Mesenchymal stem cell (in vitro differentiated cells and primary cell): Measurements from ENCODE around the gene WNT5B.
A peak's percentile ranks its signal among the peaks of the same experiment; 100 is the strongest.

ENCODE experiments used
- DNase-seq: peaks from one replicate; pipeline ENCODE4 v3.0.0-alpha.2; 2013
- H2AFZ ChIP-seq: one replicate; pipeline ENCODE4 v1.6.1; 2013; ENCODE audit warnings: low read depth, mild to moderate bottlenecking, control low read depth, inconsistent platforms, low read length, moderate library complexity
- H2AK5ac ChIP-seq: 2 replicates; pipeline ENCODE4 v1.6.1; 2013; ENCODE audit warnings: low read length, moderate library complexity, mild to moderate bottlenecking, inconsistent platforms; ENCODE audit not compliant: severe bottlenecking
- H2BK120ac ChIP-seq: one replicate; pipeline ENCODE4 v1.6.1; 2013; ENCODE audit warnings: low read depth, mild to moderate bottlenecking, inconsistent platforms, low read length, moderate library complexity
- H2BK12ac ChIP-seq, 2 experiments: one replicate each; pipeline ENCODE4 v1.6.1; 2013; ENCODE audit warnings: inconsistent platforms in 2 of 2, low read length in 2 of 2, mild to moderate bottlenecking in 2 of 2, moderate library complexity in 2 of 2, control low read depth in 1 of 2
- H2BK15ac ChIP-seq: one replicate; pipeline ENCODE4 v1.6.1; 2013; ENCODE audit warnings: mild to moderate bottlenecking, low read depth, inconsistent platforms; ENCODE audit not compliant: poor library complexity, severe bottlenecking
- H2BK5ac ChIP-seq: 2 replicates; pipeline ENCODE4 v1.6.1; 2013; ENCODE audit warnings: low read depth, mild to moderate bottlenecking, low read length, control low read depth, inconsistent platforms; ENCODE audit not compliant: poor library complexity, severe bottlenecking
- H3K14ac ChIP-seq, 2 experiments: one replicate each; pipeline ENCODE4 v1.6.1; 2013; ENCODE audit warnings: inconsistent platforms in 2 of 2, low read length in 2 of 2, control low read depth in 1 of 2, mild to moderate bottlenecking in 1 of 2, moderate library complexity in 1 of 2
- H3K18ac ChIP-seq, 2 experiments: one replicate each; pipeline ENCODE4 v1.6.1; 2013; ENCODE audit warnings: inconsistent platforms in 2 of 2, low read length in 2 of 2, control low read depth in 1 of 2, low read depth in 1 of 2, mild to moderate bottlenecking in 1 of 2
- H3K23ac ChIP-seq, 2 experiments: one replicate each; pipeline ENCODE4 v1.6.1; 2013; ENCODE audit warnings: inconsistent platforms in 2 of 2, low read length in 2 of 2, mild to moderate bottlenecking in 2 of 2, moderate library complexity in 2 of 2, control low read depth in 1 of 2
- H3K27ac ChIP-seq: 2 replicates; pipeline ENCODE4 v1.5.1; 2013; ENCODE audit warnings: mild to moderate bottlenecking, moderate library complexity, low read length, control low read depth, inconsistent platforms; ENCODE audit not compliant: poor library complexity, severe bottlenecking
- H3K27me3 ChIP-seq, 2 experiments: 2 replicates each; pipeline versions ENCODE4 v1.6.1 to v1.7.0; 2013; ENCODE audit warnings: low read length in 2 of 2, mild to moderate bottlenecking in 2 of 2, moderate library complexity in 2 of 2, control low read depth in 1 of 2, inconsistent platforms in 1 of 2; ENCODE audit not compliant: control insufficient read depth in 1 of 2, insufficient read depth in 1 of 2
- H3K36me3 ChIP-seq, 2 experiments: 2 replicates each; pipeline versions ENCODE4 v1.6.1 to v1.7.0; 2013; ENCODE audit warnings: low read length in 2 of 2, control low read depth in 1 of 2, inconsistent platforms in 1 of 2, low read depth in 1 of 2, mild to moderate bottlenecking in 1 of 2; ENCODE audit not compliant: insufficient read depth in 2 of 2, control insufficient read depth in 1 of 2
- H3K4ac ChIP-seq, 2 experiments: one replicate each; pipeline ENCODE4 v1.6.1; 2013; ENCODE audit warnings: inconsistent platforms in 2 of 2, low read length in 2 of 2, mild to moderate bottlenecking in 2 of 2, moderate library complexity in 2 of 2, control low read depth in 1 of 2, low read depth in 1 of 2
- H3K4me1 ChIP-seq: 2 replicates; pipeline ENCODE4 v1.6.1; 2013; ENCODE audit warnings: low read depth, low read length, control low read depth; ENCODE audit not compliant: control insufficient read depth, insufficient read depth
- H3K4me2 ChIP-seq: 2 replicates; pipeline ENCODE4 v1.6.1; 2013; ENCODE audit warnings: low read length, mild to moderate bottlenecking, inconsistent platforms; ENCODE audit not compliant: poor library complexity, severe bottlenecking
- H3K4me3 ChIP-seq, 2 experiments: 2 replicates each; pipeline versions ENCODE4 v1.5.1 to v1.7.0; 2013; ENCODE audit warnings: low read length in 2 of 2, mild to moderate bottlenecking in 2 of 2, control low read depth in 1 of 2, low read depth in 1 of 2; ENCODE audit not compliant: insufficient read depth in 1 of 2
- H3K79me1 ChIP-seq: replicated peaks from 2 replicates; pipeline ENCODE4 v1.6.1; 2013; ENCODE audit warnings: mild to moderate bottlenecking, control low read depth, low read length, inconsistent platforms; ENCODE audit not compliant: poor library complexity, severe bottlenecking
- H3K9ac ChIP-seq: 2 replicates; pipeline ENCODE4 v1.7.0; 2013; ENCODE audit warnings: mild to moderate bottlenecking, low read length, moderate library complexity
- H3K9me3 ChIP-seq: 2 replicates; pipeline ENCODE4 v1.7.0; 2013; ENCODE audit warnings: mild to moderate bottlenecking, low read length; ENCODE audit not compliant: control insufficient read depth
- H4K8ac ChIP-seq: one replicate; pipeline ENCODE4 v1.6.1; 2013; ENCODE audit warnings: inconsistent platforms, mild to moderate bottlenecking, low read length, moderate library complexity
- H4K91ac ChIP-seq: one replicate; pipeline ENCODE4 v1.6.1; 2013; ENCODE audit warnings: mild to moderate bottlenecking, low read length, inconsistent platforms
- WGBS: methylation state at CpG from one replicate; pipeline ENCODE4 v1.1.7; 2013; ENCODE audit warnings: mixed read lengths; 5-methylcytosine and 5-hydroxymethylcytosine counted together

The WNT5B gene

GRCh38 chr12:1630827-1631591 is 2.0 kb downstream of the WNT5B start:
- peak overlapping the region; percentile 96 for H3K4me2 ChIP-seq
- no peak overlapping the region for H2BK5ac ChIP-seq

GRCh38 chr12:1632702-1633101 is 3.7 kb downstream of the WNT5B start:
- Histone ChIP-seq H3K4me3 (no peak overlapping the region), H3K4me2 (no peak overlapping the region), H2BK15ac (no peak overlapping the region), H3K27ac (no peak overlapping the region), H3K18ac (no peak overlapping the region), H2BK120ac (no peak overlapping the region), H4K8ac (no peak overlapping the region), H3K36me3 (peaks cover 11 to 48% of the 10 kb centered on the region in 2 experiments), H3K9ac (no peak overlapping the region), H3K27me3 (peaks cover 0 to 8% of the 10 kb centered on the region in 2 experiments), H2AFZ (no peak overlapping the region), H2BK12ac (no peak overlapping the region), H4K91ac (no peak overlapping the region), H3K4me1 (peaks cover 27% of the 10 kb centered on the region), H2AK5ac (no peak overlapping the region), H3K4ac (no peak overlapping the region), H3K23ac (no peak overlapping the region), H2BK5ac (no peak overlapping the region), H3K14ac (no peak overlapping the region), H3K79me1 (peaks cover 11% of the 10 kb centered on the region), H3K9me3 (no peaks in the 10 kb centered on the region)
- DNase-seq, result no peak
- WGBS, result 85% methylated on average over 14 of the region's 14 CpGs

More at GRCh38 chr12:1630827-1631591, 2.0 kb downstream of the WNT5B start:
- Histone ChIP-seq H2AK5ac (peak overlapping the region; percentile 2), H4K8ac (no peak overlapping the region), H3K36me3 (peaks cover 15 to 51% of the 10 kb centered on the region in 2 experiments), H3K14ac (no peak overlapping the region), H3K4ac (no peak overlapping the region), H2BK12ac (no peak overlapping the region), H2AFZ (no peak overlapping the region), H3K27me3 (peaks cover 0 to 8% of the 10 kb centered on the region in 2 experiments), H3K18ac (peak overlapping the region in 1 of 2 experiments; percentile 59), H2BK15ac (no peak overlapping the region), H3K4me1 (peaks cover 27% of the 10 kb centered on the region), H4K91ac (no peak overlapping the region), H3K9ac (peak overlapping the region; percentile 61), H3K4me3 (peak overlapping the region in 1 of 2 experiments; percentile 73), H3K79me1 (peaks cover 19% of the 10 kb centered on the region), H3K9me3 (no peaks in the 10 kb centered on the region), H2BK120ac (no peak overlapping the region), H3K23ac (no peak overlapping the region), H3K27ac (peak overlapping the region; percentile 32)
- DNase-seq, result peak; percentile 87
- 13% methylated on average over 20 of the region's 23 CpGs for WGBS

- no peak overlapping the region for H2BK12ac ChIP-seq
- H2AFZ ChIP-seq, result no peak overlapping the region
- H3K4me1 ChIP-seq, result peaks cover 27% of the 10 kb centered on the region
- H4K91ac ChIP-seq, result no peak overlapping the region
- H3K27ac ChIP-seq, result no peak overlapping the region
- no peak overlapping the region for H3K4ac ChIP-seq
- H3K14ac ChIP-seq, result no peak overlapping the region
- no peak overlapping the region for H3K9ac ChIP-seq
- 100% methylated on average over 1 of the region's 3 CpGs for WGBS
- no peak overlapping the region for H3K18ac ChIP-seq
- no peak for DNase-seq
- no peak overlapping the region for H3K23ac ChIP-seq
- H3K4me3 ChIP-seq, result no peak overlapping the region
- H2BK5ac ChIP-seq, result no peak overlapping the region
- peaks cover 11 to 54% of the 10 kb centered on the region in 2 experiments for H3K36me3 ChIP-seq
- H2AK5ac ChIP-seq, result no peak overlapping the region
- no peaks in the 10 kb centered on the region for H3K9me3 ChIP-seq
- peaks cover 11% of the 10 kb centered on the region for H3K79me1 ChIP-seq
- H4K8ac ChIP-seq, result no peak overlapping the region
- no peak overlapping the region for H3K4me2 ChIP-seq
- H3K27me3 ChIP-seq, result peaks cover 0 to 8% of the 10 kb centered on the region in 2 experiments
- H2BK15ac ChIP-seq, result no peak overlapping the region
- no peak overlapping the region for H2BK120ac ChIP-seq
Observed at GRCh38 chr12:1633459-1633858, 4.4 kb downstream of the WNT5B start.

GRCh38 chr12:1634149-1634548 is 5.1 kb downstream of the WNT5B start:
- H3K4me2 ChIP-seq, result no peak overlapping the region
- H2BK5ac ChIP-seq, result no peak overlapping the region
- H3K18ac ChIP-seq, result no peak overlapping the region
- no peak overlapping the region for H2AFZ ChIP-seq
- no peak for DNase-seq
- peaks cover 11 to 59% of the 10 kb centered on the region in 2 experiments for H3K36me3 ChIP-seq
- no peak overlapping the region for H3K27ac ChIP-seq
- H4K8ac ChIP-seq, result no peak overlapping the region
- WGBS, result 70% methylated on average over 7 of the region's 7 CpGs
- H3K23ac ChIP-seq, result no peak overlapping the region
- peaks cover 8% of the 10 kb centered on the region for H3K79me1 ChIP-seq
- peak overlapping the region; percentile 18 for H4K91ac ChIP-seq
- no peak overlapping the region for H2AK5ac ChIP-seq
- H3K9me3 ChIP-seq, result no peaks in the 10 kb centered on the region
- H3K9ac ChIP-seq, result peak overlapping the region; percentile 6
- H3K4me3 ChIP-seq, result no peak overlapping the region
- no peak overlapping the region for H2BK12ac ChIP-seq
- peaks cover 0 to 5% of the 10 kb centered on the region in 2 experiments for H3K27me3 ChIP-seq
- no peak overlapping the region for H2BK15ac ChIP-seq
- peaks cover 25% of the 10 kb centered on the region for H3K4me1 ChIP-seq
- H2BK120ac ChIP-seq, result no peak overlapping the region
- no peak overlapping the region for H3K14ac ChIP-seq
- no peak overlapping the region for H3K4ac ChIP-seq
